ENCODE data around the gene ADCY2.

DNA sequence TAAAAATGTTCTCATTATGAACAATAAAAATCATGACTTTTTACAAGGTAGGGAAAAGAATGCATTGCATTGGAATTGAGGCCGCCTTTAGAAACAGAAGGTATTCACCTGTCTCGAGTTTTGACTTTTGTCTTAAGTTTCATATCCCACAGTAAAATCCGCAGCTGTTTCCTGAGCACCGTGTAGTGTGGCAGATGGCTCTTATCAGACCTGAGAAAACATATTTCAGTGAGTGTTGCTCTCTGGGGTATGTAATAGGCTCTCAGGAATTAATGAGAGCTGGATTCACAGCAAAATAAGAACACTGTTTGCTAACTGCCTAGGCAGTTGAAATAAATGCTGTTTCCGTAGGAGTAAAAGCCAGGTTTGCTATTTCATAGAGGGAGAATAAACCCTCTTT, 233.6 kb downstream of the ADCY2 start:
- TF ChIP-seq, protein P1, sequence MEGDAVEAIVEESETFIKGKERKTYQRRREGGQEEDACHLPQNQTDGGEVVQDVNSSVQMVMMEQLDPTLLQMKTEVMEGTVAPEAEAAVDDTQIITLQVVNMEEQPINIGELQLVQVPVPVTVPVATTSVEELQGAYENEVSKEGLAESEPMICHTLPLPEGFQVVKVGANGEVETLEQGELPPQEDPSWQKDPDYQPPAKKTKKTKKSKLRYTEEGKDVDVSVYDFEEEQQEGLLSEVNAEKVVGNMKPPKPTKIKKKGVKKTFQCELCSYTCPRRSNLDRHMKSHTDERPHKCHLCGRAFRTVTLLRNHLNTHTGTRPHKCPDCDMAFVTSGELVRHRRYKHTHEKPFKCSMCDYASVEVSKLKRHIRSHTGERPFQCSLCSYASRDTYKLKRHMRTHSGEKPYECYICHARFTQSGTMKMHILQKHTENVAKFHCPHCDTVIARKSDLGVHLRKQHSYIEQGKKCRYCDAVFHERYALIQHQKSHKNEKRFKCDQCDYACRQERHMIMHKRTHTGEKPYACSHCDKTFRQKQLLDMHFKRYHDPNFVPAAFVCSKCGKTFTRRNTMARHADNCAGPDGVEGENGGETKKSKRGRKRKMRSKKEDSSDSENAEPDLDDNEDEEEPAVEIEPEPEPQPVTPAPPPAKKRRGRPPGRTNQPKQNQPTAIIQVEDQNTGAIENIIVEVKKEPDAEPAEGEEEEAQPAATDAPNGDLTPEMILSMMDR (IDR thresholded peaks at IDR 0.05; ENCODE audit: low read depth, low read length, poor library complexity, severe bottlenecking) = no peak
- no peak for TF ChIP-seq EZH2phosphoT487 (IDR thresholded peaks at IDR 0.05; ENCODE audit: borderline replicate concordance, low read length)

Data from DOHH2 (cell line).